HG02642 (cell line): ENCODE measurements around the gene MAPK14.
"Not testable (repeated sequence)": the region's sequence is repeated elsewhere in the genome, so short reads cannot be mapped to it uniquely, and the experiment has no call there.

ENCODE experiments used
- ATAC-seq: cut with Tn5 transposase; IDR thresholded peaks from one replicate; pipeline ENCODE4 v1.9.1; 2021; ENCODE audit warnings: mild to moderate bottlenecking; ENCODE audit not compliant: unreplicated experiment, poor library complexity

The MAPK14 gene

GRCh38 chr6:36067374-36068011, 39.9 kb downstream of the MAPK14 start:
- no peak for ATAC-seq

- no peak for ATAC-seq
Measured at GRCh38 chr6:36068012-36068392, 40.4 kb downstream of the MAPK14 start.

GRCh38 chr6:36068586-36068985, 41.0 kb downstream of the MAPK14 start:
- ATAC-seq = no peak

- ATAC-seq = no peak
Measured at GRCh38 chr6:36069573-36069972, 42.0 kb downstream of the MAPK14 start.

GRCh38 chr6:36070252-36070651, 42.6 kb downstream of the MAPK14 start:
- ATAC-seq = no peak

- ATAC-seq = no peak
Measured at GRCh38 chr6:36071281-36071680, 43.7 kb downstream of the MAPK14 start.

GRCh38 chr6:36071714-36072113, 44.1 kb downstream of the MAPK14 start:
- no peak for ATAC-seq

- ATAC-seq = no peak
Measured at GRCh38 chr6:36072681-36073080, 45.1 kb downstream of the MAPK14 start.

GRCh38 chr6:36073587-36073986, 46.0 kb downstream of the MAPK14 start:
- ATAC-seq = no peak

GRCh38 chr6:36075656-36076055, 48.0 kb downstream of the MAPK14 start:
- ATAC-seq = no peak

- no peak for ATAC-seq
Measured at GRCh38 chr6:36076178-36077063, 48.8 kb downstream of the MAPK14 start.

GRCh38 chr6:36078159-36078558, 50.6 kb downstream of the MAPK14 start:
- no peak for ATAC-seq

- ATAC-seq = no peak
Measured at GRCh38 chr6:36079601-36080000, 52.0 kb downstream of the MAPK14 start.

- ATAC-seq = no peak
Measured at GRCh38 chr6:36082318-36082717, 54.7 kb downstream of the MAPK14 start.

GRCh38 chr6:36083446-36083845, 55.8 kb downstream of the MAPK14 start:
- ATAC-seq = no peak

GRCh38 chr6:36088204-36088603, 60.6 kb downstream of the MAPK14 start:
- not testable (repeated sequence) for ATAC-seq

- no peak for ATAC-seq
Measured at GRCh38 chr6:36089048-36089447, 61.4 kb downstream of the MAPK14 start.

GRCh38 chr6:36094238-36094637, 66.6 kb downstream of the MAPK14 start:
- ATAC-seq = no peak

GRCh38 chr6:36094753-36095496, 67.3 kb downstream of the MAPK14 start:
- no peak for ATAC-seq

GRCh38 chr6:36095497-36096391, 68.1 kb downstream of the MAPK14 start:
- ATAC-seq = no peak
